Aorta (tissue), 5 donors: ENCODE results near the gene SLC25A25. TPM values are rescaled to one million over a fixed set of nuclear protein-coding genes. Genes with fewer than 3 reads are reported as not detected.
A peak's percentile ranks its signal among the peaks of the same experiment; 100 is the strongest.

Experiments
- ATAC-seq: fragments of 200-7000 bp; cut with Tn5 transposase; one replicate; pipeline ENCODE4 v1.9.1; 2022; ENCODE audit warnings: moderate library complexity; ENCODE audit not compliant: low FRiP score
- DNase-seq, 2 donors: peaks; one replicate each; pipeline ENCODE4 v3.0.0-alpha.2; 2020
- H3K27ac ChIP-seq, 2 donors: one replicate each; pipeline ENCODE4 v1.5.1; 2013; ENCODE audit warnings: low read length in 2 of 2, mild to moderate bottlenecking in 2 of 2, moderate library complexity in 2 of 2, control low read depth in 1 of 2, inconsistent platforms in 1 of 2, low read depth in 1 of 2
- H3K27me3 ChIP-seq, 2 donors: one replicate each; pipeline ENCODE4 v1.6.1; 2013; ENCODE audit warnings: control low read depth in 1 of 2, low read length in 1 of 2, mild to moderate bottlenecking in 1 of 2, moderate library complexity in 1 of 2; ENCODE audit not compliant: insufficient read depth in 2 of 2, control insufficient read depth in 1 of 2
- H3K36me3 ChIP-seq, 2 donors: one replicate each; pipeline ENCODE4 v1.6.1; 2013; ENCODE audit warnings: control low read depth in 1 of 2, low read length in 1 of 2, mild to moderate bottlenecking in 1 of 2; ENCODE audit not compliant: insufficient read depth in 2 of 2, control insufficient read depth in 1 of 2
- H3K4me1 ChIP-seq, 2 donors: one replicate each; pipeline ENCODE4 v1.6.1; 2013; ENCODE audit warnings: low read length in 2 of 2, control low read depth in 1 of 2, mild to moderate bottlenecking in 1 of 2, moderate library complexity in 1 of 2; ENCODE audit not compliant: insufficient read depth in 2 of 2, control insufficient read depth in 1 of 2
- H3K4me3 ChIP-seq, 2 donors: one replicate each; pipeline ENCODE4 v1.5.1; 2013; ENCODE audit warnings: low read length in 2 of 2, control low read depth in 1 of 2, mild to moderate bottlenecking in 1 of 2
- H3K9me3 ChIP-seq: one replicate; pipeline ENCODE4 v1.6.1; 2013; ENCODE audit warnings: mild to moderate bottlenecking, low read length; ENCODE audit not compliant: control insufficient read depth
- WGBS, 2 donors: extraction: QIAGEN DNeasy Blood & Tissue Kit; methylation state at CpG; one replicate each; pipeline ENCODE4 v1.1.7; 2013; 5-methylcytosine and 5-hydroxymethylcytosine counted together
- intact Hi-C, 2 donors: fragments of 100-400 bp; cut with DNase I; formaldehyde crosslinking; loops; one replicate each; pipeline versions ENCODE4 v1.14.2 to v1.15.0; 2022
- polyA plus RNA-seq, 2 donors: library from polyadenylated mRNA; stranded (reverse); fragments of 200-250 nt; gene quantifications; one replicate each; pipeline ENCODE4 v1.2.3, GENCODE V29; 2013
- total RNA-seq, 2 donors: library from RNA; stranded (reverse); fragmentation: NEBNext Ultra II Directional; extraction: Animal tissue kit (Norgen Biotek cat#: 25700); gene quantifications; one replicate each; pipeline ENCODE4 v1.2.1, GENCODE V29; 2021
- donor health status: healthy with polysubstance abuse.
- donor health status: Bipolar disorder and iron deficiency.
- donor health status: DM: no; HTN: no; CAD: no.
- donor health status: DM: no; HTN: no; CAD: no.
- donor health status: DM: yes; HTN: yes; CAD: no.

The SLC25A25 gene
- total and polyA plus RNA-seq, 4 donors: 9.8 to 40.9 (median 15.3) TPM

DNA sequence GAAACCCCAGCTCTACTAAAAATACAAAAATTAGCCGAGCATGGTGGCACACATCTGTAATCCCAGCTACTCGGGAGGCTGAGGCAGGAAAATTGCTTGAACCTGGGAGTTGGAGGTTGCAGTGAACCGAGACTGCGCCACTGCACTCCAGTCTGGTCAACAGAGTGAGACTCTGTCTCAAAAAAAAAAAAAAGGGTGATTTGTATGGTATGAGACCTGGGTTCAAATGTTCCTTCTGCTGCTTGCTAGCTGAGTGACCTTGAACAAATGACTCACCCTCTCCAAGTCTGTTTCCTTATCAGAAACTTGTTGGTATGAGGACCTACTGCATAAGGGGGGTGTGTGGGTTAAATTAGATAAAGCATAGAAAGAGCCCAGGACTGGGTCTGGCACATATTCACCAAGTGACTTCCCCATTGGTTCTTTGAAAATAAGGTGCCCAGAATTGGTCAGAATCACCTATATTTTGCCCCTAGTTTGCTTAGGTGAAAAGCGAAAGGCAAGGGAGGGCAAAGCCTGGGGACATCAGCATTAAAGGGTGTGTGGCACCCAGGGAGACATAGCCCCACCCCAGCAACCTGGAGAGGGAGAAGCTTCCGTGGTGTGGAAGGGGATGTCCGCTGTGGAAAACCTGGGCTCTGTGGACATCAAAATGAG, 9.9 kb downstream of the SLC25A25 start:
- H3K4me3 ChIP-seq: no peak overlapping the region
- H3K36me3 ChIP-seq: no peaks in the 10 kb centered on the region
- peaks cover 0 to 3% of the 10 kb centered on the region in 2 donors for H3K4me1 ChIP-seq
- no peak for DNase-seq
- intact Hi-C loops: no loop called here
- no peaks in the 10 kb centered on the region for H3K9me3 ChIP-seq
- no peaks in the 10 kb centered on the region for H3K27me3 ChIP-seq
- WGBS, 2 donors: 92 to 95% methylated on average over 7 of the region's 7 CpGs
- no peak overlapping the region for H3K27ac ChIP-seq
- ATAC-seq: no peak

DNA sequence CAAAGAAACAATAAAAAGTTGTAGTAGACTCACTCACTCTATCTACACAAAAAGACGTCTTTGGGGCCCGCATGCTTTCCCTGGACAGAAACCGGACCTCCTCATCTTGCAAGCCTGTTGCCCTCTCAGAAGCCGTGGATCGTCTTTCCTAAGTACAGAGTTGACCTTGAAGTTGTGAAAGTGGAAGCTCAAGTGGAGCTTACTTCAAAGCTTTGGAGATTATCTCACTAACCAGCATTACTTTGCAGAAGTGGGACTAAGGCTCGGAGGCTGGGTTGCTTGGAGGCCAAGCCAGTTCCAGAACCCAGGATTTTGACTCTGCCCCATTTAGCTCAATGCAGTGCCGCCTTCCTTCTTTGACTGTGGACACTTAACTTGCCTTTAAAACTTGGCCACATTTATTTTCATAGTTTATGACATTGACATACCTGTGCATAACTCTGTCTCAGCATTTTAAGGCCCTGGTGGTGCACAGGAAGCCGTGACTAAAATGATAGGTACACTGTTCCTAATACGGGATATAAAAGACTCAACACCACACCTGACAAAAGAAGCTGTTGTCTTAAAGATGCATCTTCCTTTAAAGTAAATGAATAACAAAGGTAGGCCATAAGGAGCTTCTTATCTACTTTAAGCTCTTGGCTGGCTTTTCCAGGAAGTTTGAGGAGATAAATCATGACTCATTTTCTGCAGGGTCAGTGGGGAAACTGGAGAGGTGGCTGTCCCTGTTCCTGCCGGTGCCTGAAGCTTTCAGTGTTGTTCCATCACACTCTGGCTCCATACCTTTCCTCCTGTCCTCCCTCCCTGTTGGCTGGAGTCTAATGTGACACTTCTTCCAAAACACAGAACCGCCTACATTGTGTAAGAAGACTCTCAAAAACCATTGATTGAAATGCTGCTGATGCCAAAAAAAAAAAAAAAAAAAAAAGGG, 10.7 kb downstream of the SLC25A25 start:
- Histone ChIP-seq H3K27me3 (no peaks in the 10 kb centered on the region), H3K4me1 (peaks cover 0 to 3% of the 10 kb centered on the region in 2 donors), H3K9me3 (no peaks in the 10 kb centered on the region), H3K27ac (no peak overlapping the region), H3K36me3 (no peaks in the 10 kb centered on the region), H3K4me3 (no peak overlapping the region)
- DNase-seq (no peak), ATAC-seq (no peak)
- 69 to 70% methylated on average over 11 of the region's 11 CpGs for WGBS, 2 donors
- intact Hi-C loops: no loop called here

DNA sequence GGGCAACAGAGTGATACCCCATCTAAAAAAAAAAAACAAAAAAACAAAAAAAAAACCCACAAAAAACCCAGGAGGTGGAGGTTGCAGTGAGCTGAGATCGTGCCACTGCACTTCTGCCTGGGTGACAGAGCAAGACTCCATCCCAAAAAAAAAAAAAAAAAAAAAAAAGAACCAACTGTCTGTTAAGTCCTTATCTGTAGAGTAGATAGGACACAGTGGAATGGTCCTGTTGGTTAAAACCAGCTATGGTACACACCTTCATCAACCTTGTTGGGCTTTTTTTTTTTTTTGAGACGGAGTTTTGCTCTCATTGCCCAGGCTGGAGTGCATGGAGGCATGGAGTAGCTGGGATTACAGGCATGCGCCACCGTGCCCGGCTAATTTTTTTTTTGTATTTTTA, 12.2 kb downstream of the SLC25A25 start:
- Histone ChIP-seq H3K27me3 (no peaks in the 10 kb centered on the region), H3K4me1 (peaks cover 0 to 3% of the 10 kb centered on the region in 2 donors), H3K36me3 (no peaks in the 10 kb centered on the region), H3K4me3 (no peak overlapping the region), H3K9me3 (no peaks in the 10 kb centered on the region), H3K27ac (no peak overlapping the region)
- WGBS, 2 donors: 91 to 93% methylated on average over 5 of the region's 5 CpGs
- DNase-seq (no peak), ATAC-seq (no peak)
- intact Hi-C loops: no loop called here

DNA sequence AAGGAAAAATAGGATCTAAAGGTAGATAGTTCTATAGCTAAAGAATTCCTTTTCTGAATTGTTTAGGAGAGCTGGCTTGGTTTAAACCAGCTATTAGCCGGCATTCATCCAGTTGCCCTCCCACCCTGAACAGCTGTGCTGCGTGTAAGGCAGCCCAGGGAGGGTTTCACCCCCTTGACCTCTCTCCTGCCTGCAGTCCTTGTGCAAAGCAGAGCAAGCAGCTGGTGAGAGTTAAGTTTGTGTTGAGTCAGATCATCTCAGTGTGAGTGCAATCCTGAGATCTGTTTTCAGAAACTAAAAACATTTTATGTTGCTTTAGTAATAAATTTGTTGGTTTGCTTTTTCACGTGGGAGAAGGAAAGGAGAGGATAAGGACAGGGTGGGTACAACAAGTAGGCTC, 13.0 kb downstream of the SLC25A25 start:
- WGBS, 2 donors: 24 to 26% methylated on average over 3 of the region's 3 CpGs
- Histone ChIP-seq H3K27ac (no peak overlapping the region), H3K9me3 (no peaks in the 10 kb centered on the region), H3K4me3 (no peak overlapping the region), H3K4me1 (no peaks in the 10 kb centered on the region), H3K36me3 (no peaks in the 10 kb centered on the region), H3K27me3 (no peaks in the 10 kb centered on the region)
- peak; percentile 69 for ATAC-seq
- intact Hi-C loops: no loop called here
- no peak for DNase-seq

DNA sequence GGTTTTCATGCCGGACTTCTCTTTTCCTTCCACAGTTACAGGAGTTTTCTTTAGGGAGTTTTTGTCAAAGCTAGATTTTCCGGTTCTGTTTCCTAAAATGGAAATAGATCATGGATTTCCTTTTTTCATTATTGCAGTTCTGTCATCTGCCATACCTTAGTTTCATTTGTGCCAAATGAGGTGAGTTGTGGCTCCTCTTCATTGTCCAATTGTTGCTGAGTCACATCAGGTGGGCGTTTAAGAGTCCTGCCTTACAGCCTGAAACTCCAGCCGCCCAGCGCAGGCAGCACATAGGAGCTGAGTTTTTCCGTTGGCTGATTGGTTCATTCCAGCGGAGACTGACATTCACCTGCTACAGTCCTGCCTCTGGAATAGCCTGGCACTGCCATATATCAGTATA, 14.1 kb downstream of the SLC25A25 start:
- Histone ChIP-seq H3K9me3 (no peaks in the 10 kb centered on the region), H3K4me1 (no peaks in the 10 kb centered on the region), H3K4me3 (no peak overlapping the region), H3K27ac (no peak overlapping the region), H3K27me3 (no peaks in the 10 kb centered on the region), H3K36me3 (no peaks in the 10 kb centered on the region)
- ATAC-seq: no peak
- DNase-seq: peak in 1 of 2 donors; percentile 56
- intact Hi-C loops: no loop called here
- WGBS, 2 donors: 48 to 55% methylated on average over 7 of the region's 7 CpGs

DNA sequence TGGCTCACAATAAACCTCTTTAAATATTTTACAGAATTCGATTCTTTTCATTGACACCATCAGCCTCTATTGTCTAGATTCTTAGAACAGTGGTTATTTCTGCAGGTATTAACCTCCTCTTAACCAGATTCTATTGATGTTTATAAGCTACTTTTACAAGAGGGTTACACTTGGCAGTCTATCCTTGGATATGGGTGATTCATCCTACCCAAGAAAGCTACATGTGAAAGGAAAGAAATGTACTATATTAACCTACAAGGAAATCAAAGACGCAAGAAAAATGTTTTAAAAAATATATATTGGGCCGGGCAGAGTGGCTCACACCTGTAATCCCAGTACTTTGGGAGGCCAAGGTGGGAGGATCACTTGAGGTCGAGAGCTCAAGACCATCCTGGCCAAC, 16.7 kb downstream of the SLC25A25 start:
- Histone ChIP-seq H3K36me3 (no peaks in the 10 kb centered on the region), H3K4me3 (no peak overlapping the region), H3K27ac (no peak overlapping the region), H3K27me3 (no peaks in the 10 kb centered on the region), H3K4me1 (no peaks in the 10 kb centered on the region), H3K9me3 (no peaks in the 10 kb centered on the region)
- DNase-seq (no peak), ATAC-seq (no peak)
- intact Hi-C loops: loop anchor here in 1 of 2 donors (2.0 kb wide), 1 partner anchor 32 kb away; no protein-coding TSS in a partner anchor
- 75 to 79% methylated on average over 4 of the region's 4 CpGs for WGBS, 2 donors

DNA sequence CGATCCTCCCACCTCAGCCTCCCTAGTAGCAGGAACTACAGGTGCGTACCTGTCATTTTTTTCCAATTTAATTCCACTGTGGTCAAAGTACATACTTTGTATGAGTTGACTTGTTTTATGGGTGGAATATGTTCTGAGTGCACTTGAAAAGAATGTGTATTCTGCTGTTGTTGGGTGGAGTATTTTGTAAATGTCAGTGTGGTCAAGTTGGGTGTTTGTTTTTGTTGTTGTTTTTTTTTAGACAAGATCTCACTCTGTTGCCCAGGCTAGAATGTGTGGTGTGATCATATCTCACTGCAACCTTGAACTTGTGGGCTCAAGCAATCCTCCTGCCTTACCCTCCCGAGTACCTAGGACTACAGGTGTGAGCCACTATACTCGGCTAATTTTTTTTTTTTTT, 17.9 kb downstream of the SLC25A25 start:
- Histone ChIP-seq H3K27ac (no peak overlapping the region), H3K27me3 (no peaks in the 10 kb centered on the region), H3K4me1 (no peaks in the 10 kb centered on the region), H3K9me3 (no peaks in the 10 kb centered on the region), H3K4me3 (no peak overlapping the region), H3K36me3 (no peaks in the 10 kb centered on the region)
- ATAC-seq (no peak), DNase-seq (no peak)
- intact Hi-C loops: loop anchor here in 1 of 2 donors (2.0 kb wide), 1 partner anchor 31 kb away; no protein-coding TSS in a partner anchor
- 92 to 93% methylated on average over 4 of the region's 4 CpGs for WGBS, 2 donors

DNA sequence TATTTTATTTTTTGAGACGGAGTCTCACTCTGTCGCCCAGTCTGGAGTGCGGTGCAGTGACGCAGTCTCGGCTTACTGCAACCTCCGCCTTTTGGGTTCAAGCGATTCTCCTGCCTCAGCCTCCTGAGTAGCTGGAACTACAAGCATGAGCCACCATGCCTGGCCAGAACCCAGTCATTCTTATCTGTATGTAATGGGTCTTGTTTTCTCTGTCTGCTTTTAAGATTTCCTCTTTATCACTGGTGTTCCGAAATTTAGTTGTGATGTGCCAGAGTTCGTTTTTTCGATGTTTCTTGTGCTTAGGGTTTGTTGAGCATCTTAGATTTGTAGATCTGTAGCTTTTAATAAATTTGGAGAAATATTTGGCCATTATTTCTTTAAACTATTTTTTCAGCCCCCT, 19.2 kb downstream of the SLC25A25 start:
- intact Hi-C loops: no loop called here
- Histone ChIP-seq H3K4me1 (no peaks in the 10 kb centered on the region), H3K4me3 (no peak overlapping the region), H3K27ac (no peak overlapping the region), H3K27me3 (no peaks in the 10 kb centered on the region), H3K9me3 (no peaks in the 10 kb centered on the region), H3K36me3 (no peaks in the 10 kb centered on the region)
- DNase-seq (no peak), ATAC-seq (no peak)
- WGBS, 2 donors: 74 to 85% methylated on average over 10 of the region's 10 CpGs
